GM12864 (cell line): Measurements from ENCODE around the gene NOL4L.

Source experiments
- DNase-seq: peaks from one replicate; pipeline ENCODE4 v3.0.0-alpha.2; 2011; ENCODE audit warnings: low read depth
- H3K4me3 ChIP-seq: 2 replicates; pipeline ENCODE4 v1.5.1; 2011; ENCODE audit warnings: mild to moderate bottlenecking, low read depth, low read length, control low read depth
- TF ChIP-seq, protein P1 (sequence below): IDR thresholded peaks from 2 replicates; pipeline ENCODE4 v1.5.1; 2011; ENCODE audit warnings: low read depth, mild to moderate bottlenecking, moderate library complexity, low read length, control low read depth, inconsistent platforms; ENCODE audit errors: missing control alignments

The NOL4L gene

GRCh38 chr20:32608664-32609015 lies 23.5 kb upstream of the NOL4L start:
- DNase-seq, result no peak

DNA sequence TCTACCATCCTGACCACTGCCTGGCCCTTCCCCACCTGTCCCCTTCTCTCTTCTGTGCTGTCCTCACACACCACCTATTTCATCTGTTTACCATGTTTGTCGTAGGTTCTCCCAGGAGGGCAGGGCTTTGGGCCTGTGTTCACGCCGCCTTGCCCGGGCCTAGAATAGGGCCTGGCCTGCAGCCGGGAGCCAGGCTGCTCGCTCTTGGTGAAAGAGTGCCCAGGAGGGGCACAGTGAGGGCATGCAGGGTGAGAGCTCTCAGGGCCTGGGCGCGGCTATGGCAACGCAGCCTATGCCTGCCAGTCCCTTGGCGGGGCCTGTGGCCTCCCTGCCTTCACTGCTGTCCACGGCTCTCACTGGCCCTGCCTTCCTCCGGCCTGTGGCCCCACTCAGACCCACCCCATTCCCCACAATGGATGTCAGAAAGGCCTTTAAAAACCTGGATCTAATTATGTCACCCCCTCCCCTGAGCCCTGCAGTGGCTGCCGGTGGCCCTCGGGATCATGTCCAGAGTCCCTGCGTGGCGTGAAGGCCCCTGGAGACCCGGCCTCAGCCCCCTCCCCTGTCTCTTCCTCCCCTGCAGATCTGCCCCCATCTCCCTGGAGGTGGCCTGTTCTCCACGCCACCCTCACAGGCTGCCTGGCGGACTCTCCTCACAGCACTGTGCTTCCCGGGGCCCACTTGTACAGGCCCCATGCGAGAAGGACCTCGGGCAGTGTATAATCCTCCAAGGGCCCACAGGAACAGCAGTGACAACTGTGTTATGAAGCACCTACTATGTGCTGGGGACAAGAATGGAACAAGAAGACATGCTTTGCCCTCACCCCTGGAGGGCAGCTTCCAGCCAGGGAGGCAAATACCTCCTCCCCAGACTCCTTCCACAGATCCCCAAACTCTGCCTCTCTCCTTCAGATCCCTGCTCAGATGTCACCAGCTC lies 22.9 kb upstream of the NOL4L start:
- DNase-seq, result no peak
- H3K4me3 ChIP-seq, result no peak overlapping the region
- TF ChIP-seq, protein P1, sequence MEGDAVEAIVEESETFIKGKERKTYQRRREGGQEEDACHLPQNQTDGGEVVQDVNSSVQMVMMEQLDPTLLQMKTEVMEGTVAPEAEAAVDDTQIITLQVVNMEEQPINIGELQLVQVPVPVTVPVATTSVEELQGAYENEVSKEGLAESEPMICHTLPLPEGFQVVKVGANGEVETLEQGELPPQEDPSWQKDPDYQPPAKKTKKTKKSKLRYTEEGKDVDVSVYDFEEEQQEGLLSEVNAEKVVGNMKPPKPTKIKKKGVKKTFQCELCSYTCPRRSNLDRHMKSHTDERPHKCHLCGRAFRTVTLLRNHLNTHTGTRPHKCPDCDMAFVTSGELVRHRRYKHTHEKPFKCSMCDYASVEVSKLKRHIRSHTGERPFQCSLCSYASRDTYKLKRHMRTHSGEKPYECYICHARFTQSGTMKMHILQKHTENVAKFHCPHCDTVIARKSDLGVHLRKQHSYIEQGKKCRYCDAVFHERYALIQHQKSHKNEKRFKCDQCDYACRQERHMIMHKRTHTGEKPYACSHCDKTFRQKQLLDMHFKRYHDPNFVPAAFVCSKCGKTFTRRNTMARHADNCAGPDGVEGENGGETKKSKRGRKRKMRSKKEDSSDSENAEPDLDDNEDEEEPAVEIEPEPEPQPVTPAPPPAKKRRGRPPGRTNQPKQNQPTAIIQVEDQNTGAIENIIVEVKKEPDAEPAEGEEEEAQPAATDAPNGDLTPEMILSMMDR, result no peak

More at GRCh38 chr20:32608664-32609015, 23.5 kb upstream of the NOL4L start:
- TF ChIP-seq, protein P1, result no peak
- H3K4me3 ChIP-seq, result no peak overlapping the region

DNA sequence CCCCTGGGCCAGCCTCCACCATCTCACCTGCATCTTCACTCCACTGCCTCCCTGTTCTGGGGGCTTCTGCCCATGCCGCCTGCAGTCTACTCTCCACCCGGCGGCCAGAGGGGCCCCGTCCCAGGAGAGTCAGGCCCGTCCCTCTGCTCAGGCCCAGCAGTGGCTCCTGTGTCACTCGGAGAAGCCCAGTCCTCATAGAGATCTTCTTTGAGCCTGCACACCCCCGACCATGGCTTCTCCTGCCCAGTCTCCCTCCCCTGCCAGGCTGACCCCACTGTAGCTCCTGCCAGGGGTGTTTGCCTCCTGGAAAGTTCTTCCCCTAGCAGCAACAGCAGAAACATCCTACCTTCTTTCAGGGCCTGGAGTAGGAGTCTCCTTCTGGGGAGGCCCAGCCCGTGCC lies 22.2 kb upstream of the NOL4L start:
- no peak for DNase-seq
- TF ChIP-seq, protein P1, result no peak
- no peak overlapping the region for H3K4me3 ChIP-seq

DNA sequence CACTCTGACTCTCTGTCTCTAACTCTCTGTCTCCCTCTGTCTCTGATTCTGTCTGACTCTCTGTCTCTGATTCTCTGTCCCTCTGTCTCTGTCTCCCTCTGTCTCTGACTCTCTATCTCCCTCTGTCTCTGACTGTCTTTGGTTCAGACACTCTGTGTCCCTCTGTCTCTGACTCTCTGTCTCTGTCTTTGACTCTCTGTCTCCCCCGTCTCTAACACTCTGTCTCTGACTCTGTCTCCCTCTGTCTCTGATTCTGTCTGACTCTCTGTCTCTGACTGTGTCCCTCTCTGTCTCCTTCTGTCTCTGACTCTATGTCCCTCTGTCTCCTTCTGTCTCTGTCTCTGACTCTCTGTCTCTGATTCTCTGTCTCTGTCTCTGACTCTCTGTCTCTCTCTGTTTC lies 21.7 kb upstream of the NOL4L start:
- no peak overlapping the region for H3K4me3 ChIP-seq
- TF ChIP-seq, protein P1, result no peak
- no peak for DNase-seq

DNA sequence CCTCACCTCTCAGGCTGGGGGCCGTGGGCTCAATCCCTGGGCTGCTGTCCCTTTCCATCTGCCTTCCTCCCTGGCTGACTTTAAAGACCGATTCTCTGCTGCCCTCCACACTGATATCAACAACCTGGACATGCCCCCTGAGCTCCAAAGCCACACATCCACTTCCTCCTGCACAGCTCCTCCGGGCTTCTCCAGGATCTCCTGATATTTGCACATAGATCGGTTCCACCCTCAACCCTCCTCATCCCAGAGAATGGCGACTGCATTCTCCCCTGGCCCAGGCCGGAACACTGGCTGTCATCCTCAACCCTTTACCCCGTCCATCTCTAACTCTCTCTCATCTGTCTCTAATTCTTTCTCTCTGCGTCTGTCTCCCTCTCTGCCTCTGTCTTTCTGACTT lies 21.0 kb upstream of the NOL4L start:
- no peak overlapping the region for H3K4me3 ChIP-seq
- TF ChIP-seq, protein P1, result no peak
- no peak for DNase-seq

GRCh38 chr20:32605167-32605656 lies 20.1 kb upstream of the NOL4L start:
- H3K4me3 ChIP-seq, result no peak overlapping the region
- DNase-seq, result no peak
- TF ChIP-seq, protein P1, result no peak

DNA sequence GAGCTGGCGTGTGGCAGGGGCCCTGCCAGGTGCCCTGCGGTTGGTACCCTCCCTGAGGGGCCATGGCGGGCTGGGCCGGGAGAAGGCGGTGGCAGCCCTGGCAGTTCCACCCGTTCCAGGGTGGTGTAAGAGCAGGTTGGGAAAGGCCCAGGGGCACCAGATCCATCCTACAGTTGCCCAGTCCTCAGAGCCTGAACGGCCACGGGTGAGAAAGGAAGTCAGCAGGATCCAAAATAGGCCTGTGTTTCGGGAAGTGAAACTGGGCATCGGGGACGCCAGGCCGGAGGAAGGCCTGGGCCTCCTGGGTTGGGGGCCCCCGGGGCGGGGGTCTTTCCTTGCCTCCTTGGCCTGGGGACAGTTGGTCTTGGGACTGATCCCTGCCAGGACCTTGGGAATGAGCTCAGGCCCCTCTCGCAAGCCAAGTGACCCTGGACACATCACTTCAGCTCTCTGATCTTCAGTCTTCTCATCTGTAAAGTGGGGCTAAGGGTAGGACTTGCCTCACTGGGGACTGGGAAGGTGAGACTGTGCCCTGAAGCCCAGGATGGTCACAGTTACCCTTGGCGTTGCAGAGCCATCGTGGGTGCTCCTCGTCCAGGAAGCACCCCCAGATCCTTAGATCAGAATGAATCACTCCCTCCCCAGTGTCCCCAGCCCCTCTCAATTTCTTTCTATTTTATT lies 18.1 kb upstream of the NOL4L start:
- H3K4me3 ChIP-seq, result no peak overlapping the region
- TF ChIP-seq, protein P1, result no peak
- no peak for DNase-seq
